NCI-H2227 (cell line): ENCODE measurements around the gene ADAMTS8.

Experiments
- DNase-seq: peaks from one replicate; lab custom pipeline; 2025; ENCODE audit not compliant: unreplicated experiment; lab: John Stamatoyannopoulos, UW

ADAMTS8 gene

GRCh38 chr11:130428316-130429119 lies at the start of gene ADAMTS8:
Gene ADAMTS8, minus strand, starts transcription at chr11:130428609. Its CDS starts 323 bp downstream, at chr11:130428286.
- peak; percentile 30 for DNase-seq

DNA sequence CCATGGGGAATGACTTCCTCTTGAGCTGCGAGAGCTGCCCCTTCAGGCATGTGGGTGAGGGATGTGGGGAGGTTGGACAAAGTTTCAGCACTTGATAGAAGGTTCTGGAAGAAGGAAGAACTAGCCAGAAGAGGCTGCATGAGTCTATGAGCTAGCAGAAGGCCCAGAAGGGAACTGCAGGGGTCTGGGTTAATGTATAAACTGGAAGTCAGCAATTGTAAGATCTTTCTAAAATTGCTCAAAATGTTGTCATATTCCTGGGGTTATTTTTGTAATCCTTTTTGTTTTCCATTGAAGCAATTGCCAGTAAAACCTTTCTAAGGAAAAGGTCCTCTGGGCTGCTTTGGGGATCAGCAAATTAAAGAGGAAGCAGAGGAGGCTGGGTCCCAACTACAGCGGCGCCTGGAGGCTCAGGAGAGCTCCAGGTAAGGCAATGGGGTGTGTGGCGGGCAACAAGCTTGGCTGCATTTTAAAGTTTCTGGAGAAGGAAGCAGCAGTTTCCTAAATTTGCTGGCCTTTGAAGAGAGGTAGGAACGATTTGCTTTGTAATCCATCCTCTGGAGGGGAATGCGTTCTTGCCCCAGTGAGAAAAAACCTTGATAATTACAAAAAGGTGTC lies 49.3 kb upstream of the ADAMTS8 start:
- no peak for DNase-seq

DNA sequence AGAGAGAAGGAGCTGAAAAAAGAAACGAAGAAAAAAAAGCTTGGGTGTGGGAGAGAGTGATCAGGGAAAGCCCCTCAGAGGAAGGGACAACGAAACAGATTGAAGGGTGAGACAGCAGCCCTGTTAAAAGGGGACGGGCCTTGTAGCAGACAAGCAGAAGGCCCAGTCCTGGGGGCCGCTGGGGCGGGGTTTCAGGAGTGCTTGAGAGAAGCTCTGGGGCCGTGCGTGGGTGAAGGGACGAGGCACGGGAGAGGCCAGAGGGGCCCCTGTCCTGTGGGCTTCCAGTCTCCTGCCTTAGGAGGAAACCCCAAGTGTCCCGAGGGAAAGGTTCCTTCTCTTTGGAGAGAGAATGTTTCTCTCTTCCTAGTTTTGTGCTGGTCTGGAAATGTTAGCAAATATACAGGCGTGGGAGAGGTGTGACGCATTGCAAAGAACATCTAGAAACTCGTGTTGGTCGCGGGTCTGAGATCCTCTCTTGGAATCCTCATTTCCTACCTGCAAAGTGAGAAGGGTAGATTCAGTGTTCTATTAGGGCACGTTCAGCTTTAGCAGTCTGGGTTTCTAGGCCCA lies 48.6 kb upstream of the ADAMTS8 start:
- DNase-seq: no peak

DNA sequence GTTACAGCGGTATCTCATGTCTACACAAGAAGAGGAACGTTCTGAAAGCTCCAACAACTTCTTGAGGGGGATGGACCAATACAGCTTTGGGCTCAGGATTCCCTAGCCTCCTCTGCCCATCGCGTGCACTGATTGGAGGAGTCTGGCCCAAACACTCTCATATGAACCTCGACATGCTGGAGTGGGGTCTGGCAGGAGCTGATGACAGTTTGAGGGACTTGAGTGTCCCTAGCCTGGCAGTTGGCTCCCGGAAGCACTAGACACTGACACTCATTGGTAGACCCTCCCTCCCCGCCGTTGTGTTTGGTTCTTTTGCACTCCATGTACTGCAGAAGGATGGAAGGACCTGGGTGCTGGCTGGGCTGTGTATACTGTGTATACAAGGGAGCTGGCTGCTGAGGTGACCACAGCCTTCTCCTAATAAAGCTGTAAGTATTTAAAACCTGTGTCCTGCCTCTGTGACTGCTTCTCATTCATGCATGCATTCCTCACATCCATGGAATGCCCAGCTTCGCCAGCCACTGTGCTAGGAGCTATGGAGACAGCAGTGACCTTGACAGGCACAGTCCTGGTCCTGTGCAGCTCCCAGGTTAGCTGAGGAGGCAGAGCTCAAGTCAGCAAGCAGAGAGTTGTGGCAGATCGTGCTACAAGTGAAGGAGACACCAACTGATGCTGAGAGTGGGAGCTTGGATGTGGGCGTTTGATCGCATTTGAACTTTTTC lies 48.0 kb upstream of the ADAMTS8 start:
- no peak for DNase-seq

DNA sequence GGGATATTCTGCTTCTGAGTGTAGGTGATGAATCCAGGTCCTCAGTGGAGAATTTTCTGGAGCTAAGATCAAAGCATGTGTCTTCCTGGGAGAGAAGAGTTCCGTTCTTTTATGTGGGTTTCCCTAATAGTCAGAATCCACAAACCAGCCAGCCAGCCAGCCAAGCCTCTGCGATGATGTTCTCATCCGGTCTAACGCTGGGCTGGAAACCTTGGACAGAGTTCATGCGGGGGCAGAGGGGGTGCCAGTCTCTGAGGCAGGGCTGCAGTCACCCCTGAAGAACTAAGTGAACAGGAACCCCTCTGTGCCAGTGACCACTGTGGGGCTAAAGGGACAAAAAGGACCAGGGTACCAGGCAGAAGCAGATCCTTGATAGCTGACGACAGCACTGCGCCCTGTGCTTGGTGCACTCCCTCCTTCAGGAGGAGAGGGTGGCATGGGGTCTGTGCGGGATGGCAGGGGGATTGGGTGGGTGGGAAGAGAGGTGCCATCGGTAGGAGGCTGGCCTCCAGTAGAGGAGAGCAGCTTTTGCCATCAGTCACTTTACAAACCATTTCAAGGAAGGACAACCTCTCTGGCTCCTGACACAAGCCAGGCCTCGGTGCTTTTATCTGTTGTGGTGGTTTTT lies 47.1 kb upstream of the ADAMTS8 start:
- no peak for DNase-seq

DNA sequence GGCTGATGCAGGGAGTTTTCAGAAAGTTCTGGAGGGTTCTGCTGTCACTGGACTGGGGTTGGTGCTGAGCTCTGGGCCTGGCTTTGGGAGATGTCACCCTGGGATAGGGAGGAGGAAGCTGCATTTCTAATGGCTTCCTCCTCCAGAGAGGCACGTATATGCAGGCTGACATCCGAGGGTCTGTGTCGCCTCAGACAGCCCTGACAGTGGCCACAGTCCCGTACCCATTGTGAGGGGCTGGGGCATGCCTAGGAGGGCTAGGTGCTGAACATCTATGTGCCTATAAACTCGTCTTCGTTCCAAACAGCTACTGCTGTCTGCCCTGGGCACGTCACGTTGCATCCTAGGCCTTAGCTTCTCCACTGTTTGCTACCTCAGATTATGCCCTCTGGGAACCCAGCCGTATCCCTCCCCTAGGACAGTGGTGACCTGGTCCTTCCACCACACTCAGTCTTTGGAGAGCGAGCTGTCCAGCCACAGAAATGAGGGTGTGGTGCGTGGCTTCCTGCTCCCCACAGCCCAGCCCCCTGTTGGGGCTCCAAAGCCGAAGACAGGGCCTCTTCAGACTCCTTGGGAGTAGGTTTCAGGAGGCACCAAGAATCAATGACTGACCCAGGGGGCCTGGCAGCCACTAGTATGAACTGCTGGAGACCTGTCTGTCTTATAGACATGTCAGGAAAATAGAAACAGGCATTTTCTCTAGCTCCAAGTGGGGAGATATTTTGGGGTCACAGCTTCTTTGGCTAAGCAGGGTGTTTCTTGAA lies 46.4 kb upstream of the ADAMTS8 start:
- DNase-seq: no peak

GRCh38 chr11:130473795-130474377 lies 45.5 kb upstream of the ADAMTS8 start:
- DNase-seq: no peak

DNA sequence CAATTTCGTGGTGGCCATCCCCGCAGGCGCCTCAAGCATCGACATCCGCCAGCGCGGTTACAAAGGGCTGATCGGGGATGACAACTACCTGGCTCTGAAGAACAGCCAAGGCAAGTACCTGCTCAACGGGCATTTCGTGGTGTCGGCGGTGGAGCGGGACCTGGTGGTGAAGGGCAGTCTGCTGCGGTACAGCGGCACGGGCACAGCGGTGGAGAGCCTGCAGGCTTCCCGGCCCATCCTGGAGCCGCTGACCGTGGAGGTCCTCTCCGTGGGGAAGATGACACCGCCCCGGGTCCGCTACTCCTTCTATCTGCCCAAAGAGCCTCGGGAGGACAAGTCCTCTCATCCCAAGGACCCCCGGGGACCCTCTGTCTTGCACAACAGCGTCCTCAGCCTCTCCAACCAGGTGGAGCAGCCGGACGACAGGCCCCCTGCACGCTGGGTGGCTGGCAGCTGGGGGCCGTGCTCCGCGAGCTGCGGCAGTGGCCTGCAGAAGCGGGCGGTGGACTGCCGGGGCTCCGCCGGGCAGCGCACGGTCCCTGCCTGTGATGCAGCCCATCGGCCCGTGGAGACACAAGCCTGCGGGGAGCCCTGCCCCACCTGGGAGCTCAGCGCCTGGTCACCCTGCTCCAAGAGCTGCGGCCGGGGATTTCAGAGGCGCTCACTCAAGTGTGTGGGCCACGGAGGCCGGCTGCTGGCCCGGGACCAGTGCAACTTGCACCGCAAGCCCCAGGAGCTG lies 44.8 kb upstream of the ADAMTS8 start:
- no peak for DNase-seq

DNA sequence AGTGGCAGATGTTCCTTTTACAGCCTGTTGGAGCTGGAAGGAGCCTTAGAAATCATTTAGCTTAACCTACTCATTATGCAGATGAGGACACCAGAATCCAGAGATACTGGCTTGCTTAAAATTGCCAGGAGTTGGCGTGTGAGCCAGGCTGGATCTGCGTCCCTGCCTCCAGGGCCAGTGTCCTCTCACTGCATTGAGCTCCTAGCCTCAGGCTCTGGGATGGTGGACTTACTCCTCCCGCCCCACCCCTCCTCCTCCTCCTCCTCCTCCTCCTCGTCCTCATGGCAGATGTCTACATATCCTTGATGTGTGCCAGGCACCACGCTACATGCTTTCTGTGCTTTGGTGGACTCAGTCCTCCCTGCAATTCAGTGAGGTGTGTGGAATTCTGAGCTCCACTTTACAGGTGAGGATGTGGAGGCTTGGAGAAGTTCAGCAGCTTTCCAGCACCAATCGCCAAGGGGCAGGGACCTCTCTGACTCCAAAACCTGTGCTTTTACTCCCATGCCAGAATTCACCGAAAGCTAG lies 44.1 kb upstream of the ADAMTS8 start:
- DNase-seq: no peak

DNA sequence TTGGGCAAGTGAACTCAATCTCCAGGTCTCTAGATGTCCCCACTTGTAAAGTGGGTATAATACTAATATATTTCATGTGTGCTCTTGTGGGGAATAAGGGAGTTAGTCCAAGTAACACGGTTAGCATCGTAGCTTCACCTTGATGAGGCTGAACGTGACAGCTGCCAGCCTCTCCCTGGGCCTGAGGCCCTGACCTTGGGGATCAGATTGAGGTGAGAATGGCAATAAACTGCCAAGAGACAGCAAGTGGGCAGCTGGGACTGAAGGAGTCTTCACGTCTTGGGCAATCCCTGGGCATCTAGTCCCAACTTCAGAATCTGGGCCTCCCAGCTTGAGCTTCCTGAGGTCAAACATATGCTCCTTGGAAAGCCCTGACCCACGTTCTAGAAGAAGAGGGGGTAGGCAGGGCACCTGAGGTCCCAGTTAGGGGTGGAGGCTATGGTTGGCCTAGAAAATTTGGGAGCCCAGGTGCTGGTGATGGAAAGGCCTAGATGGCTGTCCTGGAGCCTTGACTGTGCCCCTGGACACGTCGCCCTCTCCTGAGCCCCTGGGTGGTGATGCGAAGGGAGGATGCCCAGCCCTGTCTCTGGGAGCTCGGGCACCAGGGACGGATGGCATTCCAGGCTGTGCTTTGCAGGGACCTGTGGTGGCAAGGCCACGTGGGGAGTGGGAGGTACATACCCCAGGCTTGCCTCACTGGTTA lies 43.5 kb upstream of the ADAMTS8 start:
- no peak for DNase-seq

DNA sequence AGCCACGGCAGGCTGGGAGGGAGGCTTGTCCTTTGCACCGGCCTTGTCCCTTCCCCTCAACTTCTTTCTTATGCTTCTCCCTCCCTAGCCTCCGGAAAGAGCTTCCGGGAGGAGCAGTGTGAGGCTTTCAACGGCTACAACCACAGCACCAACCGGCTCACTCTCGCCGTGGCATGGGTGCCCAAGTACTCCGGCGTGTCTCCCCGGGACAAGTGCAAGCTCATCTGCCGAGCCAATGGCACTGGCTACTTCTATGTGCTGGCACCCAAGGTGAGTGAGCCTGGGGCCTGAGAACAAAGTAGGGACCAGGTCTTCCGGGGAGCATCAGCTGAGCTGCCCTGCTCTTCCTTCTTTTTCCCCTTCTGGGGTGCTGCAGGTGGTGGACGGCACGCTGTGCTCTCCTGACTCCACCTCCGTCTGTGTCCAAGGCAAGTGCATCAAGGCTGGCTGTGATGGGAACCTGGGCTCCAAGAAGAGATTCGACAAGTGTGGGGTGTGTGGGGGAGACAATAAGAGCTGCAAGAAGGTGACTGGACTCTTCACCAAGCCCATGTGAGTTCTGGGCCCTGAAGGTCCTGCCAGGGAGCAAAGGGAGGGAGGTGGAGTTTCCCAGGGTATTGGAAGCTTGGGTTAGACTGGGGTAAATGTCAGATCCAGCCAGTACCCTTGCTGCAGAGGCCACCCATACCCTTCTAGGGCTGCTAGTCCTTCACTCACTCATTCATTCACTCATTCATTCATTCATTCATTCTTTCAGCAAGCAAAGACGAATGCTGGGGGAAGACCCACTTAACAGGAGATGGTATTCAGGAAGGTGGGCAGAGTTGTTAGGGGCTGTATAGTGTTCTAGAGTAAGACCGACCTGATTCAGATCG lies 42.7 kb upstream of the ADAMTS8 start:
- no peak for DNase-seq

- DNase-seq: no peak
These were observed 40.8 kb upstream of the ADAMTS8 start for GRCh38 chr11:130469181-130469580.

DNA sequence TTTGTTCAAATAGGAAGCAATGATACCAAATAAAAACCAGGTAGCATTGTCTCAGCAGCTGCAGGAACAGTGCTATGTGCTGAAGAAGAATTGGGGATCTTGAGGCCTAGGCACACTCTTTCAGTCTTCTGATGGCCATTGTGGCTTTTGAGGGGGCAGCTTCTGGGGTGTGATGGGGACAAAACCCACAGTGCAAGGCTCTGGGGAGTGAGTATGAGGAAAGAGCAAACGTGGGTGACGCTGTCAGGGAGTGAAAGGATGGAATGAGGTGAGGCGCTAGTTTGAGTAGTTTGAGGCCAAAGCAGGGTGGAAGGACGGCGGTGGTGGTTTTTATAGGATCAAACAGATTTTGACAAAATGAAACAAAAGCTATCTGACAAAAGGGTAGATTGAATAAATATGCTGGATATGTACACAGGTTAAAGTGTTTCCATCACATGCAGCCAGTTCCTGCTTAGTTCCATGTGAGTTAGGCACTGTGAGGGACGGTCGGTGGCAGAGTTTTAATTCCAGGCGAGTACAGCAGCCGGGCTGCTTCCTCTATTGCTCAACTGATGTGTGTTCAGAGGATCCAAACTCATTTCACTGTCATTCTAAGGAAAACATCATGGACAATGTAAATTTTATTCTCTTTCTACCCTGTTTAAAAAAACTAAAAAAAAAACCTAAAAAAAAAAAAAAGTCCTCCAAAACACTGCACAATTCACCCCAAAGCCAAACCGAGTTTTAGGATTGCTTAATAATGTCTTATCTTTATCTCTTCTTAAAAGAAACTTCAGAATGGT lies 38.9 kb upstream of the ADAMTS8 start:
- DNase-seq: no peak

- DNase-seq: no peak
These were observed 36.9 kb upstream of the ADAMTS8 start for GRCh38 chr11:130465263-130465662.

DNA sequence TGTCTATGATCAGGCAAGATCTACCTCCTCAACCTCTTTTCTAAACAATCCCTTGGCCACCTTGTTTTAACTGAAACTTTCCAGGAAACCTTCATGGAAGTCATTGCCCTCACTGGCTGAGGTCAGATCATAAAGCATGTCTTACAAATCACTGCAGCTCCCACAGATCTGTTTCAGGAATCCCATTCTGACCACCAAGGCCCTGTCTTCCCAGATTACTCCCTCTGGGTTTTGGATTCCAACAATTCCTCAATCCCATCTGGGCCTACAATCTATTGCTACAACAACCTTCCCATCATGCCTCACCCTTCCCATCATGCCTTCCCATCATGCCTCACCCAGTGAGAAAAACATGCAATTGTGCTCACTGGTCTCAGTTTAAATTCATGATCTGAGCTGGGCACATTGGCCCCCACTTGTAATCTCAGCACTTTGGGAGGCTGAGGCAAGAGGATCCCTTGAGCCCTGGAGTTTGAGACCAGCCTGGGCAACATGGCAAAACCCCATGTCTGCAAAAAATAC lies 35.9 kb upstream of the ADAMTS8 start:
- DNase-seq: no peak

- no peak for DNase-seq
These were observed 34.5 kb upstream of the ADAMTS8 start for GRCh38 chr11:130462931-130463330.
